ENCODE data around the gene NXN.
"Not testable (repeated sequence)": the region's sequence is repeated elsewhere in the genome, so short reads cannot be mapped to it uniquely, and the experiment has no call there.

The NXN gene

GRCh38 chr17:927611-928461, 51.7 kb downstream of the NXN start:
- no peak overlapping the region for H3K4me3 ChIP-seq (replicated peaks; ENCODE audit: insufficient read depth, low read length)
- TF ChIP-seq REST (IDR thresholded peaks at IDR 0.05; ENCODE audit: insufficient replicate concordance, low read depth) (no peak), POLR2AphosphoS5 (IDR thresholded peaks at IDR 0.05; ENCODE audit: low read depth) (no peak)
- H3K27me3 ChIP-seq (ENCODE audit: insufficient read depth, poor library complexity, severe bottlenecking): no peaks in the 10 kb centered on the region
- H3K27ac ChIP-seq (replicated peaks): no peak overlapping the region
- DNase-seq (ENCODE audit: low read depth in 1 of 2, low spot score in 1 of 2): no peak

- H3K27ac ChIP-seq (replicated peaks): no peak overlapping the region
- H3K27me3 ChIP-seq (ENCODE audit: insufficient read depth, poor library complexity, severe bottlenecking): no peaks in the 10 kb centered on the region
- DNase-seq (ENCODE audit: low read depth in 1 of 2, low spot score in 1 of 2): no peak
- no peak overlapping the region for H3K4me3 ChIP-seq (replicated peaks; ENCODE audit: insufficient read depth, low read length)
- no peak for TF ChIP-seq GABPA (IDR thresholded peaks at IDR 0.05; ENCODE audit: low read depth)
- TF ChIP-seq SPI1 (IDR thresholded peaks at IDR 0.05; ENCODE audit: borderline replicate concordance, low read depth): no peak
- no peak for TF ChIP-seq POLR2AphosphoS5 (IDR thresholded peaks at IDR 0.05; ENCODE audit: low read depth)
- no peak for TF ChIP-seq REST (IDR thresholded peaks at IDR 0.05; ENCODE audit: insufficient replicate concordance, low read depth)
- TF ChIP-seq, protein P1, sequence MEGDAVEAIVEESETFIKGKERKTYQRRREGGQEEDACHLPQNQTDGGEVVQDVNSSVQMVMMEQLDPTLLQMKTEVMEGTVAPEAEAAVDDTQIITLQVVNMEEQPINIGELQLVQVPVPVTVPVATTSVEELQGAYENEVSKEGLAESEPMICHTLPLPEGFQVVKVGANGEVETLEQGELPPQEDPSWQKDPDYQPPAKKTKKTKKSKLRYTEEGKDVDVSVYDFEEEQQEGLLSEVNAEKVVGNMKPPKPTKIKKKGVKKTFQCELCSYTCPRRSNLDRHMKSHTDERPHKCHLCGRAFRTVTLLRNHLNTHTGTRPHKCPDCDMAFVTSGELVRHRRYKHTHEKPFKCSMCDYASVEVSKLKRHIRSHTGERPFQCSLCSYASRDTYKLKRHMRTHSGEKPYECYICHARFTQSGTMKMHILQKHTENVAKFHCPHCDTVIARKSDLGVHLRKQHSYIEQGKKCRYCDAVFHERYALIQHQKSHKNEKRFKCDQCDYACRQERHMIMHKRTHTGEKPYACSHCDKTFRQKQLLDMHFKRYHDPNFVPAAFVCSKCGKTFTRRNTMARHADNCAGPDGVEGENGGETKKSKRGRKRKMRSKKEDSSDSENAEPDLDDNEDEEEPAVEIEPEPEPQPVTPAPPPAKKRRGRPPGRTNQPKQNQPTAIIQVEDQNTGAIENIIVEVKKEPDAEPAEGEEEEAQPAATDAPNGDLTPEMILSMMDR (IDR thresholded peaks at IDR 0.05; ENCODE audit: insufficient read depth, low read length): no peak
Observed at GRCh38 chr17:925817-926216, 53.8 kb downstream of the NXN start.

DNA sequence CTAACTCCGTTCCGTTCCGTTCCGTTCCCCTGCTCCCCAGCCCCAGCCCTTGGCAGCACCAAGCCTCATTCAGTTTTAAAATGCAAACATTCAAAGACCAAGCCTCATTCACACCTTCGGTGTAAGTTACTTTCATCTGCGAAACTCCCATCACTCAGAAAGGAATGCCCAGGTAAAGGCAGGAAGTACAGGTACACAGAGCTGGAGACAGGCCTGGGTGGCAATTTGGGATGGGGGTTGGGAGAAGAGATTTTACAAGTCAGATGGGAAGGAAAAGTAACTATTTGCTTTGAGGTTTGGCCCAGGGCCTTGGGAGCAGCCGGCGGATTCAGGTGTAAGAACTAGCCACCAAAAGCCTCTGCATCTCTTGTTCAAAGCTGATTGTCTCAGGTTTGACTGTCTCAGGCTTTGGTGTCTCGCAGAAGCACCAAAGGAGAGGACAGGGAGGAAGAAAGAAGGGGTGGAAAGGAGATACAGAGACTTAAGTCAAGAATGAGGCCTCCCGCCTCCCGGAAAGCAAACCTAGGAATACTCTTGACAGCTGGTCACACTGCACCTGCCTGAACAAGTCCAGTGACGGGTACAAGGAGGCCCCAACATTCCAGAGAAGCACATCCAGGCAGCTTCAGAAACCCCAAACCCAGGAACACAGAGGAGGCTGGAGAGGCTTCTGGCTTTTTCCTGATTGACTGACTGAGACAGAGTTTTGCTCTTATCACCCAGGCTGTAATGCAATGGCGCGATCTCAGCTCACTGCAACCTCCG, 54.7 kb downstream of the NXN start:
- H3K27ac ChIP-seq (replicated peaks): no peak overlapping the region
- H3K27me3 ChIP-seq (ENCODE audit: insufficient read depth, poor library complexity, severe bottlenecking): no peaks in the 10 kb centered on the region
- H3K4me3 ChIP-seq (replicated peaks; ENCODE audit: insufficient read depth, low read length): no peak overlapping the region
- TF ChIP-seq GABPA (IDR thresholded peaks at IDR 0.05; ENCODE audit: low read depth) (no peak), SPI1 (IDR thresholded peaks at IDR 0.05; ENCODE audit: borderline replicate concordance, low read depth) (no peak), POLR2AphosphoS5 (IDR thresholded peaks at IDR 0.05; ENCODE audit: low read depth) (no peak), REST (IDR thresholded peaks at IDR 0.05; ENCODE audit: insufficient replicate concordance, low read depth) (no peak)
- TF ChIP-seq, protein P1 (IDR thresholded peaks at IDR 0.05; ENCODE audit: insufficient read depth, low read length): no peak
- DNase-seq (ENCODE audit: low read depth in 1 of 2, low spot score in 1 of 2): no peak

GRCh38 chr17:924306-924705, 55.3 kb downstream of the NXN start:
- H3K4me3 ChIP-seq (replicated peaks; ENCODE audit: insufficient read depth, low read length); H3K27me3 ChIP-seq (ENCODE audit: insufficient read depth, poor library complexity, severe bottlenecking); DNase-seq (ENCODE audit: low read depth in 1 of 2, low spot score in 1 of 2); H3K27ac ChIP-seq (replicated peaks): not testable (repeated sequence)

Measured in HL-60 (cell line).